GM19328 (cell line): ENCODE measurements around the gene SNX32.
"Not testable (repeated sequence)": the region's sequence is repeated elsewhere in the genome, so short reads cannot be mapped to it uniquely, and the experiment has no call there.

Experiments used
- ATAC-seq: cut with Tn5 transposase; IDR thresholded peaks from one replicate; pipeline ENCODE4 v1.9.1; 2021; ENCODE audit warnings: mild to moderate bottlenecking, moderate library complexity; ENCODE audit not compliant: unreplicated experiment

Gene SNX32

DNA sequence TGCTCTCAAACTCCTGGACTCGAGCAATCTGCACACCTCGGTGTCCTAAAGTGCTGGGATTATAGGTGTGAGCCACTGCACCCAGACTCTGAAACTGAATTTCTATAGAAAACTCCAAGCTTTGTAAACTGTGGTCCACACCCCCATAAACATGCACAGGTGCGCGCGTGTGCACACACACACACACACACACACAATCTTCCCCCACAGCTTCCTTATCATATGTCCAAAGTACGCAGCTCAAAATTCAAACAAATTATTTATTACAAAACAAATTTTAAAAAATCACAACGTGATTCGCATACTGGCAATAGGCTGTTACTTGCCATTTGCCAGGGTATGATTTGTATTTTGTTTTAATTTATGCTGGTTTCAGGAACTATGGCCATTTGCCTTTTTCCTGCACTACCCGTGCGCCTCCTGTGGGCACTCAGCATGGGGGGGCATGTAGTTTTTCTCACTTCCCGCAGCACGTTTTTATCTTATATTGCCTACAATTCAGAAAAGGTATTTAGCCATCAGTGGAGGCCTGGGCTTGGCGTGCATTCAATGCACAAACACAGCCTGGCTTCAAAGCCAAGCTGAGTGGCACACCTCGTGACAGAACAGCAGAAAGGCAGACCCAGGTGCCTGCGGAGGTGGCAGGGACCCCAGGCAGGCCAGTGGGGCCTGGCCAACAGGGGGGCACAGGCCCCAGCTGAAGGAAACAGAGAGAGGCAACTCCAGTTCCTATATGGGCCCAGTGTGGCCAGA lies 10.8 kb upstream of the SNX32 start:
- no peak for ATAC-seq

- no peak for ATAC-seq
Observed at GRCh38 chr11:65826984-65827735, 6.6 kb upstream of the SNX32 start.

- no peak for ATAC-seq
Observed at GRCh38 chr11:65829459-65829858, 4.3 kb upstream of the SNX32 start.

- not testable (repeated sequence) for ATAC-seq
Observed at GRCh38 chr11:65832231-65832630, 1.5 kb upstream of the SNX32 start.

DNA sequence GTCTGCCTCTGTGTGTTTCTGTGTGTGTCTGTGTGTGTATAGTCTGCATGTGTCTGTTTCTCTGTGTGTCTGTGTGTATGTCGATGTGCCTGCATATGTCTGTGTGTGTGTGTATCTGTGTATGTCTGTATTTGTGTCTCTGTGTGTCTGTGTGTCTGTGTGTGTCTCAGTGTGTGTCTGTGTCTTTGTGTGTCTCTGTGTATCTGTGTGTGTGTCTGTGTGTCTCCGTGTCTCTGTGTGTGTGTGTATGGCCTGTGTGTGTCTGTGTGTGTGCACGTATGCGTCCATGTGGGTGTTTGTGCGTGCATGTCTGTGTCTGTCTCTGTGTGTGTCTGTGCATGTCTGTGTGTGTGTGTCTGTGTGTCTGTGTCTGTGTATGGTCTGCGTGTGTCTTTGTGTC lies 439 bp downstream of the SNX32 start:
- no peak for ATAC-seq

- no peak for ATAC-seq
Observed at GRCh38 chr11:65842144-65842543, 8.4 kb downstream of the SNX32 start.

DNA sequence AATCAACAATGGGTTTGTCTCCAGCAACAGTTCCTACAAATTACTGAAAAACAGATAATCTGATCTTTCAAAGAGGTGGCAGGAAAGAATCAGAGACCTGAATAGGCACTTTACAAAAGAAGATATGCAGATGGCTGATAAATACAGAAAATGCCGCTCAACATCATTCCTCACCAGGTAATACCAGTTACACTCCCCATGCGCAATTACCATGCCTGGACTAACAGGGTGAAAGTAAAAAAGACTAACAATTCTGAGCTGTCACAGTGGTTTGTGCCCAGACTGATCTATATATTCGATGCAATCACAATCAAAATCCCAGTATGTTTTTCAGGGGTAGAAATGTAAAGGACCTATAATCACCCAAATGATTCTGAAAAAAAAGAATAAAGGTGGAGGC lies 10.0 kb downstream of the SNX32 start:
- ATAC-seq = no peak

DNA sequence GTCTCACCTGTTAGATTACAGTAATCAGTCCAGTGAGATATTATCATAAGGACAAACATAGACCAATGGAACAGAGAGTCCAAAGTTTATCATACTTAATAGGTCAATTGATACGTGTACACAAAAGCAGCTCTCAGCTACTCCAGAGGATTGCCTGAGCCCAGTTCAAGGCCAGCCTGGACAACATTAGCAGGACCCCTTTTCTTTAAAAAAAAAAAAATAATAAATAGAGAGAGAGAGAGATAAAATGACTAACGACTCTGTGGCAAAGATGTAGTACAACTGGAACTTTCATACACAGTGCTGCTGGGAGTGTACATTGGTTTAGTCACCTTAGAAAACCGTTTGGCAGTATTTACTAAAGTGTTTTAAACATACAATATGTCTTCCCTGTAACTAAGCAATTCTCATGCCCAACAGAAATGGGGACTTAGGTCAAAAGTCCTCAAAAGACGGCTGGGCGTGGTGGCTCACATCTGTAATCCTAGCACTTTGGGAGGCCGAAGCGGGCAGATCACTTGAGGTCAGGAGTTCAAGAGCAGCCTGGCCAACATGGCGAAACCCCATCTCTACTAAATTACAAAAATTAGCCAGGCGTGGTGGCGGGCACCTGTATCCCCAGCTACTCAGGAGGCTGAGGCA lies 10.6 kb downstream of the SNX32 start:
- no peak for ATAC-seq

GRCh38 chr11:65847746-65848145 lies 14.0 kb downstream of the SNX32 start:
- no peak for ATAC-seq

GRCh38 chr11:65848693-65849092 lies 14.9 kb downstream of the SNX32 start:
- ATAC-seq = not testable (repeated sequence)

GRCh38 chr11:65849366-65849765 lies 15.6 kb downstream of the SNX32 start:
- no peak for ATAC-seq

- ATAC-seq = no peak
Observed at GRCh38 chr11:65849771-65850216, 16.0 kb downstream of the SNX32 start.

GRCh38 chr11:65850217-65851082 lies 16.7 kb downstream of the SNX32 start:
- ATAC-seq = no peak

DNA sequence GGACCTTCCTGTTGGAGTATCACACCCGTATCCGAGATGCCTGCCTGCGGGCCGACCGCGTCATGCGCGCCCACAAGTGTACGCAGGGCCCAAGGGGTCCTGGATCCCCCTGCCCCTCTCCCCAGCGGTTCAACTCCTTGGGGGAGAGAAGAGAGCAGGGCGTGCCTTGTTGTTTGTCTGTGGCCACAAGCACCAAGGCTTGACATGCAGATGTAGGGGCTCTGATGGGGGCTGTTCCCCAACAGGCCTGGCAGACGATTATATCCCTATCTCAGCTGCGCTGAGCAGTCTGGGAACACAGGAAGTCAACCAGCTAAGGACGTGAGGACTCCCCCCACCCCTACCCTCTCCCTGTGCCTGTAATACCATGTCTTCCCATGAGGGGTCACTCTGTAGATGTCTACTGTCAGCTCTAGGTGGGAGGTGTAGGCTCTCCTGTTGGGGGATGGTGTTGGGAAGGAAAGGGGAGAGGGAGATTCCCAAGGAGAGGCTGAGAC lies 17.4 kb downstream of the SNX32 start:
- no peak for ATAC-seq

- ATAC-seq = no peak
Observed at GRCh38 chr11:65851811-65852507, 18.2 kb downstream of the SNX32 start.

- no peak for ATAC-seq
Observed at GRCh38 chr11:65852508-65853245, 18.9 kb downstream of the SNX32 start.

DNA sequence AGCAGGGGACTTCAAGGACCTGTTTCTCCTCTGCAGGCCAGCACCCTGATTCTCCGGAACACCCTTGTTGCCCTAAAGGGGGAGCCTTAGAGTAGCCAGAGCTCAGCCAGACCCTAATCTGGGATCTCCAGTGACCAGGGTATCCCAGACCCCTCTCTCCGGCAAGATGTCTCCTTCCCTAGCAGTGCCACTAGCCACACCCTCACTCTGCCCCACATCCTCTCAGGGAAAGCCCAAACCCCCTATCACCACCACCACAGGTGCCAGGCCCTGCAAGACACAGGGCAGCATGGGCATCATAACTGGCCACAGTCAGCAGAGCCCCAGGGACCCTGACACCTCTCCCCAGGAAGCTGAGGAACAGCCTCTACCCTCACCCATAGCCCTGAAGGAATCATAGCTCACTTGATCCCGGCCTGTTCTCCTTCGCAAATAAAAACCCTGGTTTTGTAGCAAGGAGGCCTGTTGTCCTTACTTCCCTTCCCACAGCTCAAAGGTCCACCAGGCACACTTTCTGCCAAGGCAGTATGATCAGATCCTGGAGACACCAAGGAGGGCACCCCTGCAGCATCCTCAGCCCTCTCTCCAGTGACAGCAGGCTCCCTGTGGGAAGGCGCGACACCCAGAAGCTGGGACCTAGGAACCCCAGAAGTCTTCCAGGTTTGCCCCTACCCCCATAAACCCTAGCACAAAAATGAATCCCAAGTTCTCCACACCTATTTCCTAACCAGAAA lies 19.6 kb downstream of the SNX32 start:
- ATAC-seq = no peak

DNA sequence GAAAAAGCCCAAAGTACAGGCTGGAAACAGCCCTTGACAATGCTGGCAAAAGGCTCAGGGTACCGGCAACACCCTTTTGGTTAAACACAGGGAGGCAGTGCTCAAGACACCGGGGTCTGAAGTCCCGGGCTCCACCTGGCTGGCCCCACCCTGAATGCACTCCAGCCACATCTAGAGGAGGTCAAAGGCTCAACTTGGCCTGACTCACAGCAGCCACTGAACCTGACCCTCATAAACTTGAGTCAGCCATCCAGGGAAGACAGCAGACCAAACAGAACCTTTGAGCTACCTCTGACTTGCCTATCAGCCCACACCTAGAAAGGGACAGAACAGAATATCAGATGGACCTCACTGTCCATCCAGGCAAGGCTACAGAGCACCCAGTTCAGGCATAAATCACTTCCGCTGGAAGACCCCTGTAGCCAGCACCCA lies 20.4 kb downstream of the SNX32 start:
- ATAC-seq = no peak
